ENCODE data around the gene MTO1. TPM values are rescaled to one million over a fixed set of nuclear protein-coding genes. Genes with fewer than 3 reads are reported as not detected.

Gene MTO1
- total RNA-seq, 1 donor from 2014 or later, result 28.6 TPM

- peaks cover 20% of the 10 kb centered on the region for H3K36me3 ChIP-seq
- peaks cover 40% of the 10 kb centered on the region for H4K20me1 ChIP-seq (ENCODE audit: low read depth)
- H3K27me3 ChIP-seq, result no peaks in the 10 kb centered on the region
- peak overlapping the region; percentile 76 for H3K4me3 ChIP-seq
- peaks cover 17% of the 10 kb centered on the region for H3K4me1 ChIP-seq
- no peaks in the 10 kb centered on the region for H3K9me3 Mint-ChIP-seq
- peak overlapping the region; percentile 63 for H3K9ac ChIP-seq
- peak overlapping the region; percentile 79 for H3K4me2 ChIP-seq
- H3F3A ChIP-seq (ENCODE audit: low read depth), result peaks cover 51% of the 10 kb centered on the region
- H3K9me3 ChIP-seq (ENCODE audit: low read depth), result no peaks in the 10 kb centered on the region
- TF ChIP-seq EZH2phosphoT487 (IDR thresholded peaks at IDR 0.05) (no peak), EZH2 (IDR thresholded peaks at IDR 0.05) (no peak)
- TF ChIP-seq, protein P1, sequence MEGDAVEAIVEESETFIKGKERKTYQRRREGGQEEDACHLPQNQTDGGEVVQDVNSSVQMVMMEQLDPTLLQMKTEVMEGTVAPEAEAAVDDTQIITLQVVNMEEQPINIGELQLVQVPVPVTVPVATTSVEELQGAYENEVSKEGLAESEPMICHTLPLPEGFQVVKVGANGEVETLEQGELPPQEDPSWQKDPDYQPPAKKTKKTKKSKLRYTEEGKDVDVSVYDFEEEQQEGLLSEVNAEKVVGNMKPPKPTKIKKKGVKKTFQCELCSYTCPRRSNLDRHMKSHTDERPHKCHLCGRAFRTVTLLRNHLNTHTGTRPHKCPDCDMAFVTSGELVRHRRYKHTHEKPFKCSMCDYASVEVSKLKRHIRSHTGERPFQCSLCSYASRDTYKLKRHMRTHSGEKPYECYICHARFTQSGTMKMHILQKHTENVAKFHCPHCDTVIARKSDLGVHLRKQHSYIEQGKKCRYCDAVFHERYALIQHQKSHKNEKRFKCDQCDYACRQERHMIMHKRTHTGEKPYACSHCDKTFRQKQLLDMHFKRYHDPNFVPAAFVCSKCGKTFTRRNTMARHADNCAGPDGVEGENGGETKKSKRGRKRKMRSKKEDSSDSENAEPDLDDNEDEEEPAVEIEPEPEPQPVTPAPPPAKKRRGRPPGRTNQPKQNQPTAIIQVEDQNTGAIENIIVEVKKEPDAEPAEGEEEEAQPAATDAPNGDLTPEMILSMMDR (IDR thresholded peaks at IDR 0.05), result no peak
- H2AFZ ChIP-seq (replicated peaks), result peak overlapping the region; percentile 53
- H3K27me3 Mint-ChIP-seq (ENCODE audit: insufficient read depth, low read depth), result peaks cover 4% of the 10 kb centered on the region
- H3K27ac ChIP-seq, result peak overlapping the region; percentile 96
- peaks cover 32% of the 10 kb centered on the region for H3K4me1 Mint-ChIP-seq
- H3K4me3 Mint-ChIP-seq, result peak overlapping the region; percentile 93
- DNase-seq (ENCODE audit: low spot score), result no peak
- H3K27ac Mint-ChIP-seq, result peak overlapping the region; percentile 99
- peaks cover 30% of the 10 kb centered on the region for H3K36me3 Mint-ChIP-seq
- H3K79me2 ChIP-seq (ENCODE audit: low read depth), result peaks cover 53% of the 10 kb centered on the region
Observed at GRCh38 chr6:73521351-73521985, 59.9 kb downstream of the MTO1 start.

GRCh38 chr6:73523434-73524123, 62.0 kb downstream of the MTO1 start:
- Mint-ChIP-seq H3K9me3 (no peaks in the 10 kb centered on the region), H3K36me3 (peaks cover 19% of the 10 kb centered on the region), H3K27me3 (ENCODE audit: insufficient read depth, low read depth) (peaks cover 4% of the 10 kb centered on the region), H3K27ac (no peak overlapping the region), H3K4me3 (no peak overlapping the region), H3K4me1 (peaks cover 18% of the 10 kb centered on the region)
- Histone ChIP-seq H3K4me1 (peaks cover 8% of the 10 kb centered on the region), H3K4me3 (peak overlapping the region; percentile 23), H3K4me2 (no peak overlapping the region), H2AFZ (replicated peaks) (no peak overlapping the region), H3K27me3 (no peaks in the 10 kb centered on the region), H3K79me2 (ENCODE audit: low read depth) (peaks cover 35% of the 10 kb centered on the region), H3K36me3 (peaks cover 9% of the 10 kb centered on the region), H3K9me3 (ENCODE audit: low read depth) (no peaks in the 10 kb centered on the region), H3F3A (ENCODE audit: low read depth) (peaks cover 33% of the 10 kb centered on the region), H3K9ac (no peak overlapping the region), H4K20me1 (ENCODE audit: low read depth) (peaks cover 22% of the 10 kb centered on the region), H3K27ac (no peak overlapping the region)
- no peak for DNase-seq (ENCODE audit: low spot score)
- TF ChIP-seq, protein P1 (IDR thresholded peaks at IDR 0.05), result no peak
- no peak for TF ChIP-seq EZH2 (IDR thresholded peaks at IDR 0.05)
- TF ChIP-seq EZH2phosphoT487 (IDR thresholded peaks at IDR 0.05), result no peak

GRCh38 chr6:73525546-73526330, 64.2 kb downstream of the MTO1 start:
- H3K4me2 ChIP-seq, result no peak overlapping the region
- no peak for DNase-seq (ENCODE audit: low spot score)

More at GRCh38 chr6:73525546-73526330, 64.2 kb downstream of the MTO1 start:
- H2AFZ ChIP-seq (replicated peaks), result no peak overlapping the region
- Mint-ChIP-seq H3K27me3 (ENCODE audit: insufficient read depth, low read depth) (peaks cover 2% of the 10 kb centered on the region), H3K4me1 (peaks cover 6% of the 10 kb centered on the region), H3K4me3 (no peak overlapping the region), H3K9me3 (no peaks in the 10 kb centered on the region), H3K27ac (no peak overlapping the region), H3K36me3 (peaks cover 3% of the 10 kb centered on the region)
- H4K20me1 ChIP-seq (ENCODE audit: low read depth), result peaks cover under 1% of the 10 kb centered on the region
- H3K27me3 ChIP-seq, result no peaks in the 10 kb centered on the region
- H3K36me3 ChIP-seq, result no peaks in the 10 kb centered on the region
- peaks cover 6% of the 10 kb centered on the region for H3K4me1 ChIP-seq
- H3K4me3 ChIP-seq, result no peak overlapping the region
- H3K79me2 ChIP-seq (ENCODE audit: low read depth), result peaks cover 13% of the 10 kb centered on the region
- no peaks in the 10 kb centered on the region for H3K9me3 ChIP-seq (ENCODE audit: low read depth)
- peaks cover 12% of the 10 kb centered on the region for H3F3A ChIP-seq (ENCODE audit: low read depth)
- TF ChIP-seq EZH2 (IDR thresholded peaks at IDR 0.05), result no peak
- no peak overlapping the region for H3K27ac ChIP-seq
- no peak overlapping the region for H3K9ac ChIP-seq

All from neural progenitor cell (in vitro differentiated cells).